Endometrium (tissue), 2 donors: ENCODE data around the gene MTARC2.

Source experiments
- FAIRE-seq: peaks from 2 replicates; lab custom pipeline; 2012; peaks lifted over from hg19 to GRCh38; lab: Jason Lieb, UNC
- donor health status: control.
- donor health status: control.

The MTARC2 gene

DNA sequence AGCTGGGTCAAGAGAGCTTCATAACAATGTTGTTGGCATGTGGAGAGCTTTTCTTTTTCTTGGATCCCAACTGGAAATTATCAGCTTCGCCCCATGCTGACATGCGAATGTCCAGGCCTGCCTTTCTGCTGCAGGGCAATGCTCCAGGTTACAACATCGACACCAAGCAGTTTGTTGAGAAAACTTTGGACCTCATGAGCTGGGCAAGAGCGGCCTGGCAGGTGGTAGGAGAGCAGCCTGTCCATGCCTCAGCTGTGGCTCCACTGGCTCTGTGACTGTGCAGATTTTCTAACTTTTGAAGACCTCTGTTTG, 80.0 kb downstream of the MTARC2 start:
- FAIRE-seq, result no peak

- FAIRE-seq, result no peak
Observed at GRCh38 chr1:220828950-220829586, 80.9 kb downstream of the MTARC2 start.

- FAIRE-seq, result no peak
Observed at GRCh38 chr1:220833436-220833835, 85.3 kb downstream of the MTARC2 start.
